Breast epithelium (tissue), 3 donors: Measurements from ENCODE around the gene BCL2L2.

ENCODE experiments used
- POLR2A ChIP-seq: fragments of 450-650 bp; IDR thresholded peaks from one replicate; pipeline ENCODE4 v1.6.1; 2016; ENCODE audit warnings: antibody characterized with exemption, mild to moderate bottlenecking, moderate library complexity
- POLR2AphosphoS5 ChIP-seq, 3 donors: sonication (generic); formaldehyde crosslinking; IDR thresholded peaks; one replicate each; pipeline ENCODE4 v1.6.1; 2017; ENCODE audit warnings: antibody characterized with exemption in 3 of 3
- TF ChIP-seq, protein P1 (sequence below), 3 donors: fragments of 450-650 bp; IDR thresholded peaks; one replicate each; pipeline ENCODE4 v1.5.1; 2016 to 2017; ENCODE audit warnings: antibody characterized with exemption in 3 of 3, mild to moderate bottlenecking in 3 of 3, moderate library complexity in 3 of 3

DNA sequence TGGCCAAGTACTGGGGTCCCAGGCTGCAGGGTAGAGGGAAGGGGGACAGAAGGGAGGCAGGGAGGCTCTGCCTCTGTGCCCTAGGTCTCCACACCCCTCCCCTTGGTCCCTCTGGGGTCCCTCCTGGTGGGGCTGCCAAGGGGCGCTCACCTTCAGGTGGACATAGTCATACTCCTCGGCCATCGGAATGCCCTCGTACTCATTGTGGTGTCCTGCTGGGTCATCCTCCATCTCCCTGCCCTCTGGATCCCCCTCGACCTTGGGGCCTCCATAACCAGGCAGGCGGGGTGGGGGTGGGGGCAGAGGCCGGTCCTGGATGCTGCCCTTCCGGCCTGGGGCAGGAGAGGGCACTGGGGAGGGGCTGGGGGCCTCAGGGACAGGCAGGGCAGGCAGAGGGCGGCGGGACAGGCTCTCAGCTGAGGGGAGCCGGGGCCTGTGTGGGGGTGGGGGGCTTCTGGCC lies 52.6 kb downstream of the BCL2L2 start:
- TF ChIP-seq, protein P1, sequence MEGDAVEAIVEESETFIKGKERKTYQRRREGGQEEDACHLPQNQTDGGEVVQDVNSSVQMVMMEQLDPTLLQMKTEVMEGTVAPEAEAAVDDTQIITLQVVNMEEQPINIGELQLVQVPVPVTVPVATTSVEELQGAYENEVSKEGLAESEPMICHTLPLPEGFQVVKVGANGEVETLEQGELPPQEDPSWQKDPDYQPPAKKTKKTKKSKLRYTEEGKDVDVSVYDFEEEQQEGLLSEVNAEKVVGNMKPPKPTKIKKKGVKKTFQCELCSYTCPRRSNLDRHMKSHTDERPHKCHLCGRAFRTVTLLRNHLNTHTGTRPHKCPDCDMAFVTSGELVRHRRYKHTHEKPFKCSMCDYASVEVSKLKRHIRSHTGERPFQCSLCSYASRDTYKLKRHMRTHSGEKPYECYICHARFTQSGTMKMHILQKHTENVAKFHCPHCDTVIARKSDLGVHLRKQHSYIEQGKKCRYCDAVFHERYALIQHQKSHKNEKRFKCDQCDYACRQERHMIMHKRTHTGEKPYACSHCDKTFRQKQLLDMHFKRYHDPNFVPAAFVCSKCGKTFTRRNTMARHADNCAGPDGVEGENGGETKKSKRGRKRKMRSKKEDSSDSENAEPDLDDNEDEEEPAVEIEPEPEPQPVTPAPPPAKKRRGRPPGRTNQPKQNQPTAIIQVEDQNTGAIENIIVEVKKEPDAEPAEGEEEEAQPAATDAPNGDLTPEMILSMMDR (IDR thresholded peaks at IDR 0.05): no peak
- TF ChIP-seq POLR2A (no peak), POLR2AphosphoS5 (IDR thresholded peaks at IDR 0.05) (no peak)
